ENCODE measurements around the gene ANO4. TPM values are rescaled to one million over a fixed set of nuclear protein-coding genes. Genes with fewer than 3 reads are reported as not detected.

Gene ANO4
- total and polyA plus RNA-seq, 8 donors: 2.0 to 6.9 (median 4.7) TPM; not detected in 1

GRCh38 chr12:100823963-100824362 is 29.4 kb downstream of the ANO4 start:
- no peaks in the 10 kb centered on the region for H3K36me3 ChIP-seq

DNA sequence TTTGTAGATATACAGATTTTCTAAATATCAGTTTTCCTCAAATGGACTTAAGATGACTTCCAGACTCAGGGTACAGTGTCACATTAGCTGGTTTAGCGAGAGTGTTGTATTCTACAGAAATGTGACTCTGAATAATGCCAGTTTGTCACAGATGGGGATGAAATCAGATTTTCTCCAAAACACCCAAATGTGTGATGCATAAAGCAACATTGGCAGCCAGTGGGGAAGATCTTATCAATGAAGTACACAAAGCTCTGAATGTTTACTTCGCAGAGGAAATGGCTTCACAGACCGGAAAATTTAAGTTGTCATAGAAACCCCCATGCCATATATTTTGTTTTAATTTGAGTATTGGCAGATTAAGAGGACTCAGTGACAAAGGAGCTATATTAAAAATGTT is 29.9 kb downstream of the ANO4 start:
- TF ChIP-seq, protein P1, sequence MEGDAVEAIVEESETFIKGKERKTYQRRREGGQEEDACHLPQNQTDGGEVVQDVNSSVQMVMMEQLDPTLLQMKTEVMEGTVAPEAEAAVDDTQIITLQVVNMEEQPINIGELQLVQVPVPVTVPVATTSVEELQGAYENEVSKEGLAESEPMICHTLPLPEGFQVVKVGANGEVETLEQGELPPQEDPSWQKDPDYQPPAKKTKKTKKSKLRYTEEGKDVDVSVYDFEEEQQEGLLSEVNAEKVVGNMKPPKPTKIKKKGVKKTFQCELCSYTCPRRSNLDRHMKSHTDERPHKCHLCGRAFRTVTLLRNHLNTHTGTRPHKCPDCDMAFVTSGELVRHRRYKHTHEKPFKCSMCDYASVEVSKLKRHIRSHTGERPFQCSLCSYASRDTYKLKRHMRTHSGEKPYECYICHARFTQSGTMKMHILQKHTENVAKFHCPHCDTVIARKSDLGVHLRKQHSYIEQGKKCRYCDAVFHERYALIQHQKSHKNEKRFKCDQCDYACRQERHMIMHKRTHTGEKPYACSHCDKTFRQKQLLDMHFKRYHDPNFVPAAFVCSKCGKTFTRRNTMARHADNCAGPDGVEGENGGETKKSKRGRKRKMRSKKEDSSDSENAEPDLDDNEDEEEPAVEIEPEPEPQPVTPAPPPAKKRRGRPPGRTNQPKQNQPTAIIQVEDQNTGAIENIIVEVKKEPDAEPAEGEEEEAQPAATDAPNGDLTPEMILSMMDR (IDR thresholded peaks at IDR 0.05): no peak
- Histone ChIP-seq H3K4me3 (no peak overlapping the region), H3K4me1 (no peaks in the 10 kb centered on the region), H3K9me3 (no peaks in the 10 kb centered on the region), H3K27me3 (no peaks in the 10 kb centered on the region), H3K27ac (no peak overlapping the region), H3K36me3 (no peaks in the 10 kb centered on the region)
- ATAC-seq: no peak
- DNase-seq: no peak
- intact Hi-C loops (cut with DNase I): no loop called here

More at GRCh38 chr12:100823963-100824362, 29.4 kb downstream of the ANO4 start:
- Histone ChIP-seq H3K4me1 (no peaks in the 10 kb centered on the region), H3K27me3 (no peaks in the 10 kb centered on the region), H3K27ac (no peak overlapping the region), H3K9me3 (no peaks in the 10 kb centered on the region), H3K4me3 (no peak overlapping the region)
- DNase-seq (no peak), ATAC-seq (no peak)
- TF ChIP-seq, protein P1 (IDR thresholded peaks at IDR 0.05): no peak
- intact Hi-C loops (cut with DNase I): no loop called here

DNA sequence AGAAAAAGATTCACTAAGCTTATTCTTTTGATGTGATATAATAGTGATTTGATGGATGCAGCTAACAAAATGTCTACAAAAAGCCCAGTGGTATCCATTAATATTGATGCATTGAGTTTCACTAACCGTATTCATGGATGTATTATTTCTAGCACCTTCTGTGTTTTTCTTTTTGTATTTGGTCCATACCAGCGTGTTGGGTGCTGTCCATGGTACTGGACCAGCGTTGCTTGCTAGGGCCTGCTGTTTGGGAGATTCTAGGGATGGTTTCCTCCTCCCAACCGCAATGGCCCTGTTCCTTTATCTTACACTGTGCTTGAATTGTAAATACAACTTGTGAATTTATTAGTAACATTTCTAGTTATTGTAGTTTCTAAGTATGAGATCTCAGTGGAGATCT is 31.7 kb downstream of the ANO4 start:
- TF ChIP-seq, protein P1 (IDR thresholded peaks at IDR 0.05): no peak
- Histone ChIP-seq H3K9me3 (no peaks in the 10 kb centered on the region), H3K36me3 (no peaks in the 10 kb centered on the region), H3K27ac (no peak overlapping the region), H3K27me3 (no peaks in the 10 kb centered on the region), H3K4me1 (no peaks in the 10 kb centered on the region), H3K4me3 (no peak overlapping the region)
- intact Hi-C loops (cut with DNase I): no loop called here
- peak in 3 of 4 donors; percentile 34 to 72 (median 59) for DNase-seq
- peak; percentile 65 for ATAC-seq

- ATAC-seq (peak; percentile 85), DNase-seq (peak in 1 of 4 donors; percentile 1)
- Histone ChIP-seq H3K4me1 (no peaks in the 10 kb centered on the region), H3K4me3 (no peak overlapping the region), H3K9me3 (no peaks in the 10 kb centered on the region), H3K27ac (no peak overlapping the region), H3K36me3 (no peaks in the 10 kb centered on the region), H3K27me3 (no peaks in the 10 kb centered on the region)
- intact Hi-C loops (cut with DNase I): no loop called here
- TF ChIP-seq, protein P1 (IDR thresholded peaks at IDR 0.05): peak in 1 of 2 donors; percentile 47
Measured at GRCh38 chr12:100827901-100828520, 33.4 kb downstream of the ANO4 start.

- Histone ChIP-seq H3K27me3 (no peaks in the 10 kb centered on the region), H3K9me3 (no peaks in the 10 kb centered on the region), H3K27ac (no peak overlapping the region), H3K36me3 (no peaks in the 10 kb centered on the region), H3K4me1 (no peaks in the 10 kb centered on the region), H3K4me3 (no peak overlapping the region)
- DNase-seq: no peak
- intact Hi-C loops (cut with DNase I): no loop called here
- TF ChIP-seq, protein P1 (IDR thresholded peaks at IDR 0.05): no peak
- no peak for ATAC-seq
Measured at GRCh38 chr12:100830003-100830795, 35.6 kb downstream of the ANO4 start.
